Lower leg skin (tissue), 4 donors: ENCODE measurements around the gene CDH23. TPM values are rescaled to one million over a fixed set of nuclear protein-coding genes. Genes with fewer than 3 reads are reported as not detected.

Experiments used
- DNase-seq, 2 donors: peaks; one replicate each; pipeline ENCODE4 v3.0.0-alpha.2; 2019; ENCODE audit warnings: low spot score in 2 of 2
- H3K4me3 ChIP-seq: fragments of 200-600 bp; sonication (generic); 2 replicates; pipeline ENCODE4 v1.5.1; 2017; ENCODE audit warnings: mild to moderate bottlenecking, low read depth; ENCODE audit not compliant: poor library complexity, severe bottlenecking
- POLR2A ChIP-seq, 2 donors: fragments of 450-650 bp; IDR thresholded peaks; one replicate each; pipeline ENCODE4 v1.6.1; 2016 to 2017; ENCODE audit warnings: antibody characterized with exemption in 2 of 2, mild to moderate bottlenecking in 1 of 2, moderate library complexity in 1 of 2
- WGBS, 2 donors: methylation state at CpG; one replicate each; pipeline ENCODE4 v1.1.5; 2018; 5-methylcytosine and 5-hydroxymethylcytosine counted together
- intact Hi-C: fragments of 100-400 bp; cut with DNase I; formaldehyde crosslinking; loops from one replicate; pipeline ENCODE4 v1.15.0; 2023; ENCODE audit warnings: low total_unique reads
- total RNA-seq, 4 donors: library from RNA; depleted of rRNA; stranded (reverse); fragments of >200 nt; gene quantifications; one replicate each; pipeline ENCODE4 v1.1.0, GENCODE V29; 2016
- TF ChIP-seq, protein P1 (sequence below), 3 donors: fragments of 450-650 bp; IDR thresholded peaks; one replicate each; pipeline ENCODE4 v1.5.1; 2016; ENCODE audit warnings: antibody characterized with exemption in 3 of 3, mild to moderate bottlenecking in 3 of 3, moderate library complexity in 2 of 3

The CDH23 gene
- total RNA-seq, 4 donors from 2014 or later: 1.7 to 9.2 (median 2.6) TPM

DNA sequence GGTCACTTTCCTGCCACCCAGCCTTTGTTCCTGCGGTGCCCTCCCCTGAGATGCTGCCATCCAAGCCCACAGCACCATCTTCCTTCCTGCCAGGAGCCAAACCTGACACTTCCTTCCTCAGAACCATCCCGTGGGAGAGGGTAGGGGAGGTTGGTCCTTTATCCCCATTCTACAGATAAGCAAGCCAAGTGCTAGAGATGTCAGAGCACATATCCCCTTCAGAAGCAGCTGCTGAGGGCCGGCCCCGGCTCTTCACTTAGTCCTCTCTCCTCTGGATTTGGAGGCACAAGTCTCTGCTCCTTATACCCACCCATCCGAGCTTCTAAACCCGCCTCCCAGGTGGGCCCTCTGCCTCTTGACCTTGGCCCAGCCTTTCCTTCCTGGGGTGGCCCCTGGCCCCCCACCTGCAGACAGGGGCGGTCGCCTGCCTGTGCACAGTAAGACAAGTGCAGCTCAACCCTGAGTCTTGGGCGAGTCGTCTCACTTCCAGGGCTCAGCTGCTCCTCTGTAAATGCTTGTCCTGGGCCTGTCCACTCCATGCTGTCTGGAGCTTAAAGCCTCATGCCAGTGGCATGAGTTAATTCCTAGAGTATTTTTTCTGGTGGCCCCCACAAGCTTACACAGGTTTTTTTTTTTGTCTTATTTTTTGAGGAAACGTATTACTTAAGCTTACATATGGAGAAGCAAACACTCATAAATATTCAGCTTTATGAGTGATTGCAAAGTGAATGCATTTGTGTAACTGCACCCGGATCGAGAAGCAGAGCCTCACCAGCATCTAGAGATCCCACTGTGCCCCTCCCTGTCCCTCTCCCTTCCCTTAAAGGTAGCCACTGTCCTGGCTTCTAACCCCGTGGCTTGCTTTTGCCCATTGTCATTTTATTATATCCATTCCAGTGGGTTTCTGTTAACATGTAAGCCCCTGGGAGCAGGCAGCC is 125.1 kb downstream of the CDH23 start:
- H3K4me3 ChIP-seq: no peak overlapping the region
- DNase-seq: no peak
- TF ChIP-seq, protein P1, sequence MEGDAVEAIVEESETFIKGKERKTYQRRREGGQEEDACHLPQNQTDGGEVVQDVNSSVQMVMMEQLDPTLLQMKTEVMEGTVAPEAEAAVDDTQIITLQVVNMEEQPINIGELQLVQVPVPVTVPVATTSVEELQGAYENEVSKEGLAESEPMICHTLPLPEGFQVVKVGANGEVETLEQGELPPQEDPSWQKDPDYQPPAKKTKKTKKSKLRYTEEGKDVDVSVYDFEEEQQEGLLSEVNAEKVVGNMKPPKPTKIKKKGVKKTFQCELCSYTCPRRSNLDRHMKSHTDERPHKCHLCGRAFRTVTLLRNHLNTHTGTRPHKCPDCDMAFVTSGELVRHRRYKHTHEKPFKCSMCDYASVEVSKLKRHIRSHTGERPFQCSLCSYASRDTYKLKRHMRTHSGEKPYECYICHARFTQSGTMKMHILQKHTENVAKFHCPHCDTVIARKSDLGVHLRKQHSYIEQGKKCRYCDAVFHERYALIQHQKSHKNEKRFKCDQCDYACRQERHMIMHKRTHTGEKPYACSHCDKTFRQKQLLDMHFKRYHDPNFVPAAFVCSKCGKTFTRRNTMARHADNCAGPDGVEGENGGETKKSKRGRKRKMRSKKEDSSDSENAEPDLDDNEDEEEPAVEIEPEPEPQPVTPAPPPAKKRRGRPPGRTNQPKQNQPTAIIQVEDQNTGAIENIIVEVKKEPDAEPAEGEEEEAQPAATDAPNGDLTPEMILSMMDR (IDR thresholded peaks at IDR 0.05): no peak
- TF ChIP-seq POLR2A (IDR thresholded peaks at IDR 0.05): no peak
- WGBS, 2 donors: 85 to 88% methylated on average over 14 of the region's 14 CpGs
- intact Hi-C loops: no loop called here

DNA sequence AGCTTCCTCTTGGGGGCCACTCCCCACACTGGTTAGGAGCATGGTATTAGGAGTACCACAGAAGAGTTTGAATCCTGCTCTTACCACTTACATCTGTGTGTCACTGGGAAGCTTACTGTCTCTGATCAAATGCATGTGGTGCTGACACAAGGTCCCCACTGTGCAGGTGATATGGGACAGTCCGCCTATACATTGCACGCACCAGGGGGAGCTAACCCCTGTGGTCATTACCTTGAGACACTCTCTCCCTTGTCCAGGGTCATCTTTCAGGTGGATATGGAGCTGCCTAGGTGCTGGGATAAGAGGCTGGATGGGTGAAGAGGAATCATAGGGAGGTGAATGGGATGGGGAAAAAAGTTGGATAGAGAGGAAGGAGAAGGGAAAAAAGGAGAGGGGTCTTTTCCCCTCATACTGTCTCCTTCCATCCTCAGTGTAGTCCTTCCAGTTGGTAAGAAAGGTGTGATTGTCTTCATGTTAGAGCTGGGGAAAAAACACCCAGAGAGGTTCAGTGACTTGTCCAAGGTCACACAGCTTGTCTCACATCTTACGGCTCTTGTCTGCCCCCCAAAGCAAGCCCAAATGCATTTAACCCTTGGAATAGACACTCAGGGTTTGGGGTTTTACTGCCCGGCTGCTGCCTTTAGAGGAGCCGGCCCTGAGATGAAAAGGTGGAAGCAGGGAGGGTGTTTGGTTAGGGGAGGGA is 125.9 kb downstream of the CDH23 start:
- intact Hi-C loops: no loop called here
- no peak overlapping the region for H3K4me3 ChIP-seq
- no peak for DNase-seq
- no peak for TF ChIP-seq POLR2A (IDR thresholded peaks at IDR 0.05)
- TF ChIP-seq, protein P1 (IDR thresholded peaks at IDR 0.05): no peak
- 78 to 82% methylated on average over 5 of the region's 5 CpGs for WGBS, 2 donors

DNA sequence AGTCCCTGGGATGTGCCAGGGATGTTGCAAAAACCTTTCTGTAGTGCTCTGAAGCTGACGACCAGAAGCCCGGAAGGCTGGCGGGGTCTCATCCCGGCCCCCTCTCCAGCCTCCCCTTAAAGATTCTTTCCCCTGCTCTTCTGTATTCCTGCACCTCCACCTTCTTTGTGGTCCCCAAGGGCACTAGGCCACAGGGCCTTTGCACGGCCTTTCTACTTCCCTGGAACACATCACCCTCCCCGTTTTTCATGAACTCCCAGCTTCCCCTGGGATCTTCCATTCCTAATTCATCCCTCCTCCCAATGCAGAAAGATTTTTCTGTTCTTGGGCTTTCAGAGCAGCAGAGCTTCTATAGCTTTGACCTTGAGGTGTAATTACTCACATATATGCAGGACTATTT is 127.0 kb downstream of the CDH23 start:
- TF ChIP-seq, protein P1 (IDR thresholded peaks at IDR 0.05): no peak
- TF ChIP-seq POLR2A (IDR thresholded peaks at IDR 0.05): no peak
- DNase-seq: no peak
- intact Hi-C loops: no loop called here
- WGBS, 2 donors: 88 to 93% methylated on average over 6 of the region's 6 CpGs
- H3K4me3 ChIP-seq: no peak overlapping the region

DNA sequence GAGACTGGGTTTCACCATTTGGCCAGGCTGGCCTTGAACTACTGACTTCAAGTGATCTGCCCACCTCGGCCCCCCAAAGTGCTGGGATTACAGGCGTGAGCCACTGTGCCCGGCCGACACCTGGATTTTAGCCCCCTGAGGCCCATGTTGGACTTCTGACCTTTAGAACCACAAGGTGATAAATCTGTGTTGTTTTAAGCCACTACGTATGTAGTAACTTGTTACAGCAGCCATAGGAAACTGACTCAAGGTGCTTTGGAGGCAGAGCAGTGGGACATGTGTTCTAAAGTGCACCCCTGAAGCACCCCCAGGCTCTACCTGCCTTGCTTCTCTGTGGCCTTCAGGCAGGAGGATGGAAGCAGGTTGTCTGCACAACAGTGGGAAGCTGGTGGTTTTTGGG is 128.4 kb downstream of the CDH23 start:
- TF ChIP-seq, protein P1 (IDR thresholded peaks at IDR 0.05): no peak
- no peak for TF ChIP-seq POLR2A (IDR thresholded peaks at IDR 0.05)
- intact Hi-C loops: no loop called here
- no peak for DNase-seq
- 79 to 87% methylated on average over 5 of the region's 5 CpGs for WGBS, 2 donors
- no peak overlapping the region for H3K4me3 ChIP-seq

DNA sequence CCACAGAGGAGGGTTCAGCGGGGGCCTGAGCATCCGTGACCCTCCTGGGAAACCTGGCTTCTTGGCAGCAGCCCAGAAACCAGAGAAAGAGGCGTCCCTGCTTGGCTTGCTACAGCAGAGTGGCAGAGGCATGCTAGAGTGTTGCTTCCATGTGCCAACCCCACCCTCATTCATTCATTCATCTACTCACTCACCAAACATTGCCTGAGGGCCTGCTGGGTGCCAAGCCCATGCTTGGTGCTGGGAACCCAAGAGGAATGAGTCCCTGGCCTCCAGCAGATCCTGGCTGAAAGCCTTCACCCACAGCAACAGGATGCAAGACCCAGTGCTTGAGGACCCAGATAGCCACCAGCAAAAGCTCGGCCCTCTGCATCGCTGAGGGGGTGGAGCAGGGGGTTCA is 129.0 kb downstream of the CDH23 start:
- DNase-seq: peak in 1 of 2 donors; percentile 27
- H3K4me3 ChIP-seq: no peak overlapping the region
- intact Hi-C loops: no loop called here
- TF ChIP-seq, protein P1 (IDR thresholded peaks at IDR 0.05): no peak
- TF ChIP-seq POLR2A (IDR thresholded peaks at IDR 0.05): no peak
- WGBS, 2 donors: 39 to 55% methylated on average over 4 to 5 of the region's 5 CpGs
